ENCODE measurements around the gene NKAIN2. TPM values are rescaled to one million over a fixed set of nuclear protein-coding genes. Genes with fewer than 3 reads are reported as not detected.

The NKAIN2 gene
- polyA plus RNA-seq, 1 of the 3 experiments (the other 2 are of a cell fraction): not detected

- no peak overlapping the region for H3K4me3 ChIP-seq (ENCODE audit: low read depth in 2 of 2, low read length in 1 of 2)
- H3K4me1 ChIP-seq (ENCODE audit: control insufficient read depth in 1 of 2, insufficient read depth in 2 of 2, low read depth in 1 of 2, low read length in 1 of 2): no peaks in the 10 kb centered on the region
- H3K27me3 ChIP-seq (ENCODE audit: insufficient read depth): no peaks in the 10 kb centered on the region
- no peak overlapping the region for H3K4me2 ChIP-seq
- no peaks in the 10 kb centered on the region; the same call in 1 of the 2 replicates for H3K9me3 ChIP-seq
- WGBS (ENCODE audit: low lambda C conversion rate): 1% methylated on average over 5 of the region's 5 CpGs
- DNase-seq: no peak
- H3F3A ChIP-seq (replicated peaks; ENCODE audit: insufficient read depth): no peaks in the 10 kb centered on the region
- no peaks in the 10 kb centered on the region for H4K20me1 ChIP-seq (ENCODE audit: insufficient read depth)
- H3K9ac ChIP-seq: no peak overlapping the region
- POLR2A ChIA-PET: no interaction called here
- no peaks in the 10 kb centered on the region for H3K79me2 ChIP-seq (ENCODE audit: insufficient read depth)
- H3K9me2 ChIP-seq: no peaks in the 10 kb centered on the region
- H2AFZ ChIP-seq (ENCODE audit: low read depth): no peak overlapping the region
- no peak overlapping the region for H3K27ac ChIP-seq (ENCODE audit: low read depth in 2 of 2, low read length in 1 of 2)
- TF ChIP-seq GATA2 (CRISPR knock-in tag; IDR thresholded peaks at IDR 0.05) (no peak), RCOR1 (IDR thresholded peaks at IDR 0.05; ENCODE audit: low read length) (no peak)
- TF ChIP-seq, protein P1, sequence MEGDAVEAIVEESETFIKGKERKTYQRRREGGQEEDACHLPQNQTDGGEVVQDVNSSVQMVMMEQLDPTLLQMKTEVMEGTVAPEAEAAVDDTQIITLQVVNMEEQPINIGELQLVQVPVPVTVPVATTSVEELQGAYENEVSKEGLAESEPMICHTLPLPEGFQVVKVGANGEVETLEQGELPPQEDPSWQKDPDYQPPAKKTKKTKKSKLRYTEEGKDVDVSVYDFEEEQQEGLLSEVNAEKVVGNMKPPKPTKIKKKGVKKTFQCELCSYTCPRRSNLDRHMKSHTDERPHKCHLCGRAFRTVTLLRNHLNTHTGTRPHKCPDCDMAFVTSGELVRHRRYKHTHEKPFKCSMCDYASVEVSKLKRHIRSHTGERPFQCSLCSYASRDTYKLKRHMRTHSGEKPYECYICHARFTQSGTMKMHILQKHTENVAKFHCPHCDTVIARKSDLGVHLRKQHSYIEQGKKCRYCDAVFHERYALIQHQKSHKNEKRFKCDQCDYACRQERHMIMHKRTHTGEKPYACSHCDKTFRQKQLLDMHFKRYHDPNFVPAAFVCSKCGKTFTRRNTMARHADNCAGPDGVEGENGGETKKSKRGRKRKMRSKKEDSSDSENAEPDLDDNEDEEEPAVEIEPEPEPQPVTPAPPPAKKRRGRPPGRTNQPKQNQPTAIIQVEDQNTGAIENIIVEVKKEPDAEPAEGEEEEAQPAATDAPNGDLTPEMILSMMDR (IDR thresholded peaks at IDR 0.05): no peak
- H3K36me3 ChIP-seq (replicated peaks in 1 of 2; ENCODE audit: control insufficient read depth in 1 of 2, insufficient read depth in 2 of 2, low read length in 1 of 2): no peaks in the 10 kb centered on the region
- CTCF ChIA-PET: no interaction called here
Measured at GRCh38 chr6:124147621-124148020, 344.0 kb downstream of the NKAIN2 start.

GRCh38 chr6:124148236-124148957 is 344.7 kb downstream of the NKAIN2 start:
- no peak for TF ChIP-seq TCF12 (IDR thresholded peaks at IDR 0.05)
- Histone ChIP-seq H3F3A (replicated peaks; ENCODE audit: insufficient read depth) (no peaks in the 10 kb centered on the region), H3K27me3 (ENCODE audit: insufficient read depth) (no peaks in the 10 kb centered on the region), H4K20me1 (ENCODE audit: insufficient read depth) (no peaks in the 10 kb centered on the region), H3K4me3 (ENCODE audit: low read depth in 2 of 2, low read length in 1 of 2) (no peak overlapping the region), H3K27ac (ENCODE audit: low read depth in 2 of 2, low read length in 1 of 2) (no peak overlapping the region), H3K36me3 (replicated peaks in 1 of 2; ENCODE audit: control insufficient read depth in 1 of 2, insufficient read depth in 2 of 2, low read length in 1 of 2) (no peaks in the 10 kb centered on the region), H3K9me2 (no peaks in the 10 kb centered on the region), H3K9me3 (no peaks in the 10 kb centered on the region; the same call in 1 of the 2 replicates), H3K79me2 (ENCODE audit: insufficient read depth) (no peaks in the 10 kb centered on the region), H2AFZ (ENCODE audit: low read depth) (no peak overlapping the region), H3K4me1 (ENCODE audit: control insufficient read depth in 1 of 2, insufficient read depth in 2 of 2, low read depth in 1 of 2, low read length in 1 of 2) (no peaks in the 10 kb centered on the region), H3K9ac (no peak overlapping the region), H3K4me2 (no peak overlapping the region)
- DNase-seq: no peak
- POLR2A ChIA-PET: no interaction called here
- under 1% methylated on average over 2 of the region's 2 CpGs for WGBS (ENCODE audit: low lambda C conversion rate)
- CTCF ChIA-PET: no interaction called here

DNA sequence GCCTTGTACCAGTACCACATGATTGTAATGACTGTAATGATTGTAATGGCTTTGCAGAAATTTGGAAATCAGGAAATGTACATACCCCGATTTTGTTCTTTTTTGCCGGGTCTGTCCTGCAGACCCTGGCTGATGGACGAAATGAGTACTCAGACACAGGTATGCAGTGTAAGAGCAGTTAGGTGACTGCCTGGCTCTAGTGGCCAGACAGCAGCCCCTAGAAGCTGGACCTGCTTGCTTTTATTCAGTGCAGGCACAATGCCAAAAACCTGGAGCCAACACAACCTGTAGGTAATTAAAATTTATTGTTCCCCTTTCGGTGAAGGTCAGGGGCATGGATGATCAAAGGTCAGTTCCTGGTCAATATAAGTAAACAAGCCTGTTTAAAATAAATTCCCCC is 346.0 kb downstream of the NKAIN2 start:
- no peaks in the 10 kb centered on the region for H3K4me1 ChIP-seq (ENCODE audit: control insufficient read depth in 1 of 2, insufficient read depth in 2 of 2, low read depth in 1 of 2, low read length in 1 of 2)
- H3K9me2 ChIP-seq: no peaks in the 10 kb centered on the region
- ChIA-PET POLR2A (no interaction called here), CTCF (no interaction called here)
- no peak overlapping the region for H3K27ac ChIP-seq (ENCODE audit: low read depth in 2 of 2, low read length in 1 of 2)
- H3K27me3 ChIP-seq (ENCODE audit: insufficient read depth): no peaks in the 10 kb centered on the region
- H2AFZ ChIP-seq (ENCODE audit: low read depth): no peak overlapping the region
- no peaks in the 10 kb centered on the region; the same call in 1 of the 2 replicates for H3K9me3 ChIP-seq
- H3K4me2 ChIP-seq: no peak overlapping the region
- no peaks in the 10 kb centered on the region for H4K20me1 ChIP-seq (ENCODE audit: insufficient read depth)
- H3K79me2 ChIP-seq (ENCODE audit: insufficient read depth): no peaks in the 10 kb centered on the region
- TF ChIP-seq MAX (IDR thresholded peaks at IDR 0.05; ENCODE audit: low read depth) (no peak), RFX5 (IDR thresholded peaks at IDR 0.05; ENCODE audit: low read length) (no peak), EP300 (IDR thresholded peaks at IDR 0.05; ENCODE audit: borderline replicate concordance in 1 of 2, low read depth in 1 of 2, low read length in 1 of 2) (no peak)
- WGBS (ENCODE audit: low lambda C conversion rate): 4% methylated on average over 4 of the region's 4 CpGs
- DNase-seq: no peak
- H3K9ac ChIP-seq: no peak overlapping the region
- no peaks in the 10 kb centered on the region for H3K36me3 ChIP-seq (replicated peaks in 1 of 2; ENCODE audit: control insufficient read depth in 1 of 2, insufficient read depth in 2 of 2, low read length in 1 of 2)
- H3K4me3 ChIP-seq (ENCODE audit: low read depth in 2 of 2, low read length in 1 of 2): no peak overlapping the region
- no peaks in the 10 kb centered on the region for H3F3A ChIP-seq (replicated peaks; ENCODE audit: insufficient read depth)

Measured in SK-N-SH (cell line).